ENCODE measurements around the gene SLC8B1.
A peak's percentile ranks its signal among the peaks of the same experiment; 100 is the strongest.

The SLC8B1 gene

GRCh38 chr12:113334786-113335539, at the start of gene SLC8B1:
SLC8B1 (minus strand) TSS chr12:113335109; CDS start chr12:113332878, 2,231 bp downstream.
- H3K9ac ChIP-seq (ENCODE audit: low read depth, low read length), result peak within 1 kb of the TSS; percentile 88
- no peaks in the 10 kb centered on the region for H3K36me3 ChIP-seq (ENCODE audit: insufficient read depth, low read length)
- H3K4me1 ChIP-seq (ENCODE audit: insufficient read depth, low read length), result no peaks in the 10 kb centered on the region
- H3K9me3 ChIP-seq (ENCODE audit: control insufficient read depth, insufficient read depth, low read length), result no peaks in the 10 kb centered on the region

- H3K9ac ChIP-seq (ENCODE audit: low read depth, low read length), result no peak overlapping the region
- H3K4me1 ChIP-seq (ENCODE audit: insufficient read depth, low read length), result no peaks in the 10 kb centered on the region
- no peaks in the 10 kb centered on the region for H3K9me3 ChIP-seq (ENCODE audit: control insufficient read depth, insufficient read depth, low read length)
- no peaks in the 10 kb centered on the region for H3K36me3 ChIP-seq (ENCODE audit: insufficient read depth, low read length)
These were observed 47.3 kb upstream of the SLC8B1 start for GRCh38 chr12:113382206-113382605.

GRCh38 chr12:113381220-113381619, 46.3 kb upstream of the SLC8B1 start:
- no peak overlapping the region for H3K9ac ChIP-seq (ENCODE audit: low read depth, low read length)
- H3K9me3 ChIP-seq (ENCODE audit: control insufficient read depth, insufficient read depth, low read length), result no peaks in the 10 kb centered on the region
- H3K36me3 ChIP-seq (ENCODE audit: insufficient read depth, low read length), result no peaks in the 10 kb centered on the region
- no peaks in the 10 kb centered on the region for H3K4me1 ChIP-seq (ENCODE audit: insufficient read depth, low read length)

GRCh38 chr12:113378291-113378690, 43.4 kb upstream of the SLC8B1 start:
- Histone ChIP-seq H3K9me3 (ENCODE audit: control insufficient read depth, insufficient read depth, low read length) (no peaks in the 10 kb centered on the region), H3K4me1 (ENCODE audit: insufficient read depth, low read length) (no peaks in the 10 kb centered on the region), H3K36me3 (ENCODE audit: insufficient read depth, low read length) (no peaks in the 10 kb centered on the region), H3K9ac (ENCODE audit: low read depth, low read length) (no peak overlapping the region)

GRCh38 chr12:113374823-113375428, 40.0 kb upstream of the SLC8B1 start:
- Histone ChIP-seq H3K36me3 (ENCODE audit: insufficient read depth, low read length) (no peaks in the 10 kb centered on the region), H3K9ac (ENCODE audit: low read depth, low read length) (no peak overlapping the region), H3K4me1 (ENCODE audit: insufficient read depth, low read length) (no peaks in the 10 kb centered on the region), H3K9me3 (ENCODE audit: control insufficient read depth, insufficient read depth, low read length) (no peaks in the 10 kb centered on the region)

DNA sequence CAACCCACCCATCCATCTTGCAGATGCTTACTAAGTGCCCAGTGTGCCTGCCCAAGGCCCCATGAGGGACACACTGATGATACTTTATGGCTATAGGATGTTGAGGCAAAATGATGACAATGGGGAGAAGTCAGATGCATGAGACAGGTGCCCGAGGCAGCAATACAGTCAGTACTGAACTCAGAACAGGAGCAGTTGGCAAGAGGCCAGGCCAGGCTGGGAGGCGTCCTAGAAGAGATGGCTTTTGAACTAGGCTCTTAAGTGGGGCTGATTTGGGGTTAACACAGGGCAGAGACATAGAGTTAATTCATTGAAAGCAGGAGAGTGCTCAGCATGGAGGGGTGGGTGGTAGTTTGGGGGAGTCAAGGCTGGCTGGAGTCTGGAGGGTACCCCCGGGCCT, 39.1 kb upstream of the SLC8B1 start:
- Histone ChIP-seq H3K9ac (ENCODE audit: low read depth, low read length) (no peak overlapping the region), H3K4me1 (ENCODE audit: insufficient read depth, low read length) (no peaks in the 10 kb centered on the region), H3K9me3 (ENCODE audit: control insufficient read depth, insufficient read depth, low read length) (no peaks in the 10 kb centered on the region), H3K36me3 (ENCODE audit: insufficient read depth, low read length) (no peaks in the 10 kb centered on the region)

GRCh38 chr12:113373440-113373839, 38.5 kb upstream of the SLC8B1 start:
- Histone ChIP-seq H3K9ac (ENCODE audit: low read depth, low read length) (no peak overlapping the region), H3K9me3 (ENCODE audit: control insufficient read depth, insufficient read depth, low read length) (no peaks in the 10 kb centered on the region), H3K4me1 (ENCODE audit: insufficient read depth, low read length) (no peaks in the 10 kb centered on the region), H3K36me3 (ENCODE audit: insufficient read depth, low read length) (no peaks in the 10 kb centered on the region)

DNA sequence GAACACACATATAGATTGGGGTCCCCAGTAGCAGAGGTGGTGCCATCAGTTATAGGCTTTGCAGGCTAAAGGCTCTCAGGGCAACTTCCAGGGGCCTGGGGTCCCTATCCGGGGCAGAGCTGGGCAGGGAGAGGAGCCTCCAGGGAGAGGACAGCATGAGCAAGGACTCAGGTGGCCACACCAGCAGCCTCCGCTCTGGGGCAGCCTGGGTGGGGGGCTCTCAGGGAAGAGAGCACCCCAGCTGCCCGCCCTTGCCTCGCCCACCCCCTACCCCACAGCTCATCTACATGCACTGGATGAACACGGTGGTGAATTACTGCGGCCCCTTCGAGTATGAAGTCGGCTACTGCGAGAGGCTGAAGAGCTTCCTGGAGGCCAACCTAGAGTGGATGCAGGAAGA, 37.5 kb upstream of the SLC8B1 start:
- H3K36me3 ChIP-seq (ENCODE audit: insufficient read depth, low read length), result no peaks in the 10 kb centered on the region
- no peaks in the 10 kb centered on the region for H3K9me3 ChIP-seq (ENCODE audit: control insufficient read depth, insufficient read depth, low read length)
- no peak overlapping the region for H3K9ac ChIP-seq (ENCODE audit: low read depth, low read length)
- H3K4me1 ChIP-seq (ENCODE audit: insufficient read depth, low read length), result no peaks in the 10 kb centered on the region

- no peaks in the 10 kb centered on the region for H3K36me3 ChIP-seq (ENCODE audit: insufficient read depth, low read length)
- no peaks in the 10 kb centered on the region for H3K4me1 ChIP-seq (ENCODE audit: insufficient read depth, low read length)
- H3K9ac ChIP-seq (ENCODE audit: low read depth, low read length), result no peak overlapping the region
- no peaks in the 10 kb centered on the region for H3K9me3 ChIP-seq (ENCODE audit: control insufficient read depth, insufficient read depth, low read length)
These were observed 36.9 kb upstream of the SLC8B1 start for GRCh38 chr12:113371808-113372207.

GRCh38 chr12:113370923-113371682, 36.2 kb upstream of the SLC8B1 start:
- Histone ChIP-seq H3K9me3 (ENCODE audit: control insufficient read depth, insufficient read depth, low read length) (no peaks in the 10 kb centered on the region), H3K36me3 (ENCODE audit: insufficient read depth, low read length) (no peaks in the 10 kb centered on the region), H3K4me1 (ENCODE audit: insufficient read depth, low read length) (no peaks in the 10 kb centered on the region), H3K9ac (ENCODE audit: low read depth, low read length) (no peak overlapping the region)

- Histone ChIP-seq H3K4me1 (ENCODE audit: insufficient read depth, low read length) (no peaks in the 10 kb centered on the region), H3K9me3 (ENCODE audit: control insufficient read depth, insufficient read depth, low read length) (no peaks in the 10 kb centered on the region), H3K36me3 (ENCODE audit: insufficient read depth, low read length) (no peaks in the 10 kb centered on the region)
These were observed 34.6 kb upstream of the SLC8B1 start for GRCh38 chr12:113369391-113369985.

DNA sequence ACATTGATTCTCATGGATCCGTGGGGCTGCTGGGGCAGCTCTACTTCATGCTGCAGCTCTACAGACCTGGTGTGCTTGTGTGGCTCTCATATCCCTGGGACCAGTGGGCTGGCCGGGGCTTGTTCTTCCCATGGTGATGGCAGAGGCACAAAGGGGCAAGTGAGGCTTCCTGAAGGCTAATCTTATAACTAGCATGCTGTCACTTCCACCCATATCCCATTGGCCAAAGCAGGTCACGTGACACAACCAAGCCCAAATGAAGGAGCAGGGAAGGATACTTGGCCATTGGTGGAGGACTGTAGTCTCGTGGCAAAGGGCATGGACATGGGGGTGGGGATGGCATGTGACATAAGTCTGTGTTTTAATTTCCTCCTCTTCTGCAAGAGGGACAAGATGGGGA, 33.4 kb upstream of the SLC8B1 start:
- no peaks in the 10 kb centered on the region for H3K9me3 ChIP-seq (ENCODE audit: control insufficient read depth, insufficient read depth, low read length)
- no peak overlapping the region for H3K9ac ChIP-seq (ENCODE audit: low read depth, low read length)
- H3K36me3 ChIP-seq (ENCODE audit: insufficient read depth, low read length), result no peaks in the 10 kb centered on the region
- H3K4me1 ChIP-seq (ENCODE audit: insufficient read depth, low read length), result no peaks in the 10 kb centered on the region

More at GRCh38 chr12:113369391-113369985, 34.6 kb upstream of the SLC8B1 start:
- no peak overlapping the region for H3K9ac ChIP-seq (ENCODE audit: low read depth, low read length)

- Histone ChIP-seq H3K4me1 (ENCODE audit: insufficient read depth, low read length) (no peaks in the 10 kb centered on the region), H3K9ac (ENCODE audit: low read depth, low read length) (no peak overlapping the region), H3K9me3 (ENCODE audit: control insufficient read depth, insufficient read depth, low read length) (no peaks in the 10 kb centered on the region), H3K36me3 (ENCODE audit: insufficient read depth, low read length) (no peaks in the 10 kb centered on the region)
These were observed 31.9 kb upstream of the SLC8B1 start for GRCh38 chr12:113366827-113367226.

DNA sequence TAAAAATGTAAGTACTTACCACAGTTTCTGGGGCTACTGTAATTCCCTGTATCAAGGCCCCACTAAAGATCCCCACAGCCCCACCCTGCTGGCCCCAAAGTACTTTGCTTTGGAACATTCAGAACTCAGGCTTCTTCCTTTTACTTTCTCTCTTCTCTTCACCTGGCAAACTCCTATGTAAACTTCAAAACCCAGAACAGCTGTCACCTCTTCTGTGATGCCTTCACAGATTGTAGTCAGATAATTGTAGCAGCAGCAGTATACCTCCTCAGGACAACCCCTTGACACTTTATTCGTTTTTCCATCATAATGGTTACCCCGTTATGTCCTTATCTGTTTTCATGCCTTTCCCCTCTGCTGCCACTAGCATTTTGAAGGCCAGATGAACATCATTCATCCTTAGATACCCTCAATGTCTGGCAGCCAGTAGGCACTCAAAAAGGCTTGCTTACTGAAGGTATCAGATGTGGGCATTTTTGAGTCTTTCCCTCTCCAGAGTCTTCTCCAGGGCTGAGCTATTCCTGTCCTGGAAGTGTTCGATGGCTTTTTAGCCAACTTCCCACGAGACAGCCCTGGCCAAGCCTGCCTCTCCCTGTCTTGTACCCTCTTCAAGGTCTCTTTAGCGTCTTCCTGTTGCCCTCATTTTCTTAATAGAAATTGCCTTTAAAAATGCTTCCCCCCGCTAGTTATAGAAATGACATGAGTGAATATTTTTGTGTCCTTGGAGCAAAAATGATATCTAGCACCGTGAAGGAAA, 30.9 kb upstream of the SLC8B1 start:
- Histone ChIP-seq H3K4me1 (ENCODE audit: insufficient read depth, low read length) (no peaks in the 10 kb centered on the region), H3K9me3 (ENCODE audit: control insufficient read depth, insufficient read depth, low read length) (no peaks in the 10 kb centered on the region)

More for the DNA sequence above, 30.9 kb upstream of the SLC8B1 start:
- H3K9ac ChIP-seq (ENCODE audit: low read depth, low read length), result no peak overlapping the region
- no peaks in the 10 kb centered on the region for H3K36me3 ChIP-seq (ENCODE audit: insufficient read depth, low read length)
